GM19397 (cell line): Measurements from ENCODE around the gene RACGAP1.

Source experiments
- ATAC-seq: cut with Tn5 transposase; IDR thresholded peaks from one replicate; pipeline ENCODE4 v1.9.1; 2021; ENCODE audit warnings: mild to moderate bottlenecking, moderate library complexity; ENCODE audit not compliant: unreplicated experiment

The RACGAP1 gene

GRCh38 chr12:49969651-49970429 lies 55.5 kb downstream of the RACGAP1 start:
- ATAC-seq, result no peak

- ATAC-seq, result no peak
Measured at GRCh38 chr12:49969027-49969426, 56.3 kb downstream of the RACGAP1 start.

GRCh38 chr12:49968471-49968870 lies 56.8 kb downstream of the RACGAP1 start:
- ATAC-seq, result no peak

DNA sequence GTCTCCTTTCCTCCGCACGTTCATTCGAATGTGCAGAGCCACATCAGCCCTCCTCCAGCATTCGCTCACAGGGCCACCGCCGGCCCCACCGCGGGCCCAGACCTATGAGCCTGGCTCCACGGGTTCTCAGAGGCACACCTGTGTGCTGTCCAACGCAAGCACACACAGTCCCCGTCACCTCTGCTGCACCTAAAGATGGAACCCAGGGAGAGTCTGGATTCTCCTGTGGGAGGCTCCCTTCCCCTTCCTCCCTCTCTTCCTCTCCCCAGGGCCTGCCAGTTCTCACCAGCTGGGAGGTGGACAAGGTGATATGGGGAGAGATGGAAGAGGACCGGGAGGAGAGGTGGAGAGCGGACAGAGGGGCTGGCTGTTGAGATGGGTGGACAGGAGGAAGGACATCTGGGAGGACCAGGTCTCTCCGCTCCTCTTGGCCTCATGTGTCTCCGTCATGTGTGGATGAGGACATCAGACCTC lies 57.5 kb downstream of the RACGAP1 start:
- ATAC-seq, result no peak

GRCh38 chr12:49967042-49967776 lies 58.1 kb downstream of the RACGAP1 start:
- ATAC-seq, result no peak

GRCh38 chr12:49966511-49967041 lies 58.7 kb downstream of the RACGAP1 start:
- ATAC-seq, result no peak

GRCh38 chr12:49965836-49966235 lies 59.5 kb downstream of the RACGAP1 start:
- ATAC-seq, result no peak

DNA sequence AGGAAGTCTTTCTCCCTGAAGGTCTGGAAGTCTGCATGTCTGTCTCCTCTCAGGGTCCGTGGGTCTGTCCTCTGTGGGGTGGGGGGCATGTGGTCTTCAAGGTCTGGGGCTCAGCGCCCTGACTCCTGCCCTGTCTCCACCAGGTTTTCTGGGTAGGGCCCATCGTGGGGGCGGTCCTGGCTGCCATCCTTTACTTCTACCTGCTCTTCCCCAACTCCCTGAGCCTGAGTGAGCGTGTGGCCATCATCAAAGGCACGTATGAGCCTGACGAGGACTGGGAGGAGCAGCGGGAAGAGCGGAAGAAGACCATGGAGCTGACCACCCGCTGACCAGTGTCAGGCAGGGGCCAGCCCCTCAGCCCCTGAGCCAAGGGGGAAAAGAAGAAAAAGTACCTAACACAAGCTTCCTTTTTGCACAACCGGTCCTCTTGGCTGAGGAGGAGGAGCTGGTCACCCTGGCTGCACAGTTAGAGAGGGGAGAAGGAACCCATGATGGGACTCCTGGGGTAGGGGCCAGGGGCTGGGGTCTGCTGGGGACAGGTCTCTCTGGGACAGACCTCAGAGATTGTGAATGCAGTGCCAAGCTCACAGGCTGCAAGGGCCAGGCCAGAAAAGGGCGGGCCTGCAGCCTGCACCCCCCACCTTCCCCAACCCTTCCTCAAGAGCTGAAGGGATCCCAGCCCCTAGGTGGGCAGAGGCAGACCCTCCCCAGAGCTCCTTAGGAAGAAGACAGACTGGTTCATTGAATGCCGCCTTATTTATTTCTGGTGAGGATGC lies 60.3 kb downstream of the RACGAP1 start:
- ATAC-seq, result no peak

DNA sequence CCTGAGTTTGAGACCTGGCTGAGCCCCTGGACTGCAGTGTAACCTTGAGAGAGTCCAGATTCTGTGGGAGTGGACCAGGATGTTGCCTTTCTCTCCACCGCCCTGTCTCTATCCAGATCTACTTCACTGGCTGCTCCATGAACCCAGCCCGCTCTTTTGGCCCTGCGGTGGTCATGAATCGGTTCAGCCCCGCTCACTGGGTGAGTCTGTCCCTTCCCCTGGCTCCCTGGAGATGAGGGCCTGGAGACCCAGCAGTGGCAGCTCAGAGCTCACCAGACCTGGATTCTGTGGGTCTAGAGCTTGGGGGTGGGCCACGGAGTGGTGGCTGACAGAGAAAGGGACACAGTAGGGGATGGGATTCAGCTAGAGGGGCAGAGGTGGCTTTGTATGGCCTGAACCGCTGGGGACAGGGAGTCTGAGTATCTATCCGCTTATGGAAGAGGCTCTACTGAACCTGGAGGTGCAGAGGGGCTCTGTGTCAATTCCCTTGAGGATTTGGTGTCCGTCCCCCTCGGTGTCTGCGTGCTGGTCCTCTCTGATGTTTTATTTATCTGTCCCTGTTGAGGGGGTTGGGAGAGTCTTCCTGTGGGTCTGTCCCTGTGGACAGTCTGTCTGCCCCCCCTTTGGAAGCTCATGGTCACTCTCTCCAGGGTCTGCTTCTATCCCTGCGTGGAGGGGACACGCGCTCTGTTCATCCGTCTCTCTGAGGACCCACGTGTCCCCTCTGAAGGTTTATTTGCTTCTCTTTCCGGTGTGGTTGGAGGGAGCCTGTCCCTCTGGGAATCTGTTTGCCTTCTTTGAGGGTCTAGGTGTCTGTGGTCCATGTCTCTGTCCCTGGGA lies 61.1 kb downstream of the RACGAP1 start:
- no peak for ATAC-seq

GRCh38 chr12:49962861-49963765 lies 62.2 kb downstream of the RACGAP1 start:
- ATAC-seq, result no peak

DNA sequence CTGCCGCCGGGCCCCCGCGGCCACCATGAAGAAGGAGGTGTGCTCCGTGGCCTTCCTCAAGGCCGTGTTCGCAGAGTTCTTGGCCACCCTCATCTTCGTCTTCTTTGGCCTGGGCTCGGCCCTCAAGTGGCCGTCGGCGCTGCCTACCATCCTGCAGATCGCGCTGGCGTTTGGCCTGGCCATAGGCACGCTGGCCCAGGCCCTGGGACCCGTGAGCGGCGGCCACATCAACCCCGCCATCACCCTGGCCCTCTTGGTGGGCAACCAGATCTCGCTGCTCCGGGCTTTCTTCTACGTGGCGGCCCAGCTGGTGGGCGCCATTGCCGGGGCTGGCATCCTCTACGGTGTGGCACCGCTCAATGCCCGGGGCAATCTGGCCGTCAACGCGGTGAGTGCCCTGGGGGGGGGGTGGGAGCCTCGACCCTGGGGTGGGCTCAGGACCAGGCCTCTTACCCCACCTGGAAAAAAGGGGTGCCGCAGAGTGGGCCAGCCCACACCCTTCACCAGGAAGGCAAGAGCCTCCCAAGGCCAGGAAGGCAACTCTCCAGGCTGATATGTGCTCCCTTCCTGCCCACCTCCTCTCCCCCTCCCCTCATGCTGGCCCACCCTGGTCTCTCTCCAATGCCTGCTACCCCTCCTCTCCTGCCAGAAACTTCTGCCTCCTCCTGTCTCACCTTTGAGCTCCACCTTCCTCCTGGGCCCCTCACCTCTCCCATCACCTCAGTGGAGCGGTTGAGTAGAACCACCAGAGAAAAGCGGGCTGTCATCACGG lies 63.1 kb downstream of the RACGAP1 start:
- ATAC-seq, result no peak

DNA sequence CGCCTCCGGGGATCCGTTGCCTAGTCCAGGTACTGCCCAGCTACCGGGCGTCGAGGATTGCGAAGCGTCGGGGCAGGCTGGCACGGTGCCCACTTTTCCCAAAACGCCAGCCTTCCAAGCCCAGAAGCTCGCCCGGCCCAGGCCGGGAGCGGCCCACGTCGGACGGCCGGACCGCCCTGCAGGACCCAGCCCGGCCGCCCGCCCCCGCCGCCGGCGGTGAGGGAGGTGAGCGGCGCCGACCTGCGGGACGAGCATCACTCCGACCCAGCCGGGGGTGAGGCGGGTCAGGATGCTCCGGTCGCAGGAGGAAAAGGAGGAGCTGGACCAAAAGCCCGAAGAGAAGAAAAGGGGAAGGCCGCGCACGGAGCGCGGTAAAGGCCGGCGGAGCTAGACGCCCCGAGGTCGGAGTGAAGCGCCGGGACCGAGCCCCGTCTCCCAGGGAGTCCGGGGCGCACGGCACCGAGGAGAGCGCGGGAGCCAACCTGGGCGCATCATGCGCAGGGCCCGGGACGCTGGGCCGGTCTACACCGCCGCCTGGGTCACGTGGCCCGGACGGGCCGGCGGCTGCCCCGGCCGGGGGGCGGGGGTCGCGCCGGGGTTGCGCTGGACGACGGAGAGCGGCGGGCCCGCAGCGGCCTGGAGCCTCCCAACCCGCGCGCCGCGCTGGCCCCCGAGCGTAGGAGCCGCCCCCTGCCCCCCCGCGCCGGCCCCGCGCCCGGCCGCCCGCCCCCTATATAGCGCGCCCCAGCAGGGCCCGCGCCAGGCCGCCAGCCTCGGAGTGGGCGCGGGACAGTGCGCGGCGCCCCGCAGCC lies 64.0 kb downstream of the RACGAP1 start, which contains the start of gene AQP5:
Gene AQP5, plus strand, starts transcription at position 762 of the 812 bp plus-strand sequence. CDS start 146 bp downstream, outside the sequence.
- ATAC-seq, result no peak

DNA sequence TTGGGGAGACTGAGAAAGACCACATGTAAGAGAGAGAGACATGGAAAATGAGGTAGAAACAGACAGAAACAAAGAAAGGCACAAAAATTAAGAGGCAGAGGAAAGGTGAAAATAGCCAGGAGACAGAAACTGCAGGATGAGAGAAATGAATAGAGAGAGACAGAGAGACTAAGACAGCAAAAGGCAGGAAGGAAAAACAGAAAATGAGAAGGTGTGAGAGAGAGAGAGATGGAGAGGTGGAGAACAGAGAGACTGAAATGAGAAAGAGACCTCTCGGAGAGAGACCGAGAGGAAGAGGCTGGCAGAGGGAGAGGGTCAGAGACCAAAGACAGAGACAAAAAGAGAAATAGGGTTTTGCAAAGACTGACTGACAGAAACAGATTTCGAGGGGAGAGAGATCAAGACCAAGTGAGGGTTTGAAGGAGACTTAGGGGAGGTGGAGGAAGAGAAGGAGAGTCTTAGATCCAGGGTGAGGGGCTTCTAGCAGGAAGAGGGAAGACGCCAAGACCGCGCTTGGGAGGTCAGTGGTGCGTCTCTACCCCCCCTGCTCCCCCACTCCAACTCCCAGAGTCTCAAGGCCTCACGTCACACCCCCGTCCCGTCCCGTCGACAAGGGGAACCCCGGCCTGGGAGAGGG lies 64.7 kb downstream of the RACGAP1 start:
- ATAC-seq, result no peak

- ATAC-seq, result no peak
Measured at GRCh38 chr12:49959685-49960473, 65.4 kb downstream of the RACGAP1 start.

GRCh38 chr12:49957570-49957967 lies 67.7 kb downstream of the RACGAP1 start:
- no peak for ATAC-seq
